GM18505 (cell line): Measurements from ENCODE around the gene USP20.
"Not testable (repeated sequence)": the region's sequence is repeated elsewhere in the genome, so short reads cannot be mapped to it uniquely, and the experiment has no call there.

Source experiments
- ATAC-seq: cut with Tn5 transposase; IDR thresholded peaks from one replicate; pipeline ENCODE4 v1.9.1; 2021; ENCODE audit not compliant: unreplicated experiment
- POLR2A ChIP-seq: IDR thresholded peaks from 4 replicates; pipeline ENCODE4 v1.6.1; 2011; ENCODE audit warnings: borderline replicate concordance; ENCODE audit not compliant: insufficient read depth, insufficient read length; ENCODE audit errors: extremely low read depth

USP20 gene

DNA sequence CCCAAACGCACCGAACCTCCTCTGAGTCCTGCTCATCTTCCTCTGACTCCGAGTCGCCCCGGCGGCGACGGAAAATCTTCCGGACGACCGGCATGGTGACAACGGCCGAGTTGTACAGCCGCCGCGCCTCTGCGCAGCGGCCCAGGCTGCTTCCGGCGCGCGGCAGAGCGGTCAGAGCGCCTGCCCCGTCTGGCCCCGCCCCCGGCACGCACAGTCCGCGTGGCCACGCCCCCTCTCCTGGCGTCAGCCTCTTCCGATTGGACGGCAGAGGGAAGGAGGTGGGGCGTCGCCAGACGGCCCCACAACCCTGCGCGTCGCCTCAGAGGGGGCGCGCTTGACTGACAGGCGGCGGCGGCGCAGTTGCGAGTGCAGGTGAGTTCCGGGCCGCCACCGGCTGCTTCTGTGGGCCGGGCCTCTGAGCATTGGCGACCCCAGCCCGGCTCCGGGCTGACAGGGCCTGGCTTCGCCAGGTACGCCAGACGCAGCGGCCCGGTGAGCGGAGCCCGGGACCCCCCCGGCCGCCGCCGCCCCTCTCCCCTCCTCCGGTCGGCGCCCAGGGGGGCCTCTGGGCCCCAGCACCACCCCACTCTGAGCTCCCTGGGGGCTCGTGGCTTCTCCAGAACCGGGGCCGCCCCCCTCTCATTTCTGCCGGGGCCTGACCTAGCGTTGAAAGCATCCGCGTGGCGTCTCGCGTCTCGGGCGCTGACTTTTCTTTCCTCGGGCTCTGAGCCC lies at the start of gene USP20, which contains the start of gene C9orf78:
Gene USP20 (plus strand): TSS at position 331 of the 732 bp plus-strand sequence. CDS start 17,098 bp downstream, outside the sequence.
Gene C9orf78 (minus strand): TSS at position 148 of the 732 bp plus-strand sequence. CDS start 54 bp downstream, at position 94.
- ATAC-seq = peak; percentile 91
- TF ChIP-seq POLR2A = peak; percentile 93

DNA sequence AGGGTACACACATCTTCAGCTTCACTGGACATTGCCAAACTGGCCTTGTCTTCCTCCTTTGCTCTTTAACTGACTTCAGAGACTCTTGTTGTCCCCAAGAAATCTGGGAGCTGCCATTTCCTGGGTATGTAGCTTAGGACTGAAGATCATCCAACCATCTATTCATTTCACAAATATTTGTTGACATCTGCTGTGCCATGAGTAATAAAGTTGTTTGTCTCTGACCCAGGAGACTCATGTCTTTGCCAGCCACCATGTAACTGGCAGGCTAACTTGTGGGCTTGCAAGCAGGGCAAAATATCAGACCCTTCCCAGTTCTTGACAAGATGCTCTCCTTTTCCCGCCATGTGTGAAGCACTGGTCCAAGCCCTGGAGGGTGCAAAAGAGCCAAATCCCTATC lies 49.4 kb upstream of the USP20 start:
- TF ChIP-seq POLR2A = no peak
- ATAC-seq = no peak

- ATAC-seq = no peak
- no peak for TF ChIP-seq POLR2A
Measured at GRCh38 chr9:129786481-129786880, 48.8 kb upstream of the USP20 start.

DNA sequence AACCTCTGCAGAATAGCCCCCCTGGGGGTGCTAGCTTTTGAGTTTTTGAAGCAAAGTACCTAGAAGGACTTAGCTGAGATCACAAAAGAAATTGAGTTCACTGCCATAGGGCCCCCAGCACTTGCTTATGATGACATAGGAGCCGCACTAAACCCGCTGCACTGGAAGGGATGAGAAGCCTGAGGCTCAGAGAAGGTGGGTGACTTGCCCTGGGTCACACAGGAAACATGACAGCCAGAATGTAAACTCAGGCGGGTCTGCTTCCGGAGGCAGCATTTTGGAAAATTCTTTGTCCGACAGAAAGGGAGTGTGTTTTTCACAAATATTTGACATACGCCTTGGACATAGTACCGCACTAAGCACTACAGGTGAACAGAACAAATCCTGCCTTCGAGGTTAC lies 40.7 kb upstream of the USP20 start:
- no peak for TF ChIP-seq POLR2A

GRCh38 chr9:129796029-129796428 lies 39.2 kb upstream of the USP20 start:
- not testable (repeated sequence) for ATAC-seq

More for the DNA sequence above, 40.7 kb upstream of the USP20 start:
- ATAC-seq = no peak

DNA sequence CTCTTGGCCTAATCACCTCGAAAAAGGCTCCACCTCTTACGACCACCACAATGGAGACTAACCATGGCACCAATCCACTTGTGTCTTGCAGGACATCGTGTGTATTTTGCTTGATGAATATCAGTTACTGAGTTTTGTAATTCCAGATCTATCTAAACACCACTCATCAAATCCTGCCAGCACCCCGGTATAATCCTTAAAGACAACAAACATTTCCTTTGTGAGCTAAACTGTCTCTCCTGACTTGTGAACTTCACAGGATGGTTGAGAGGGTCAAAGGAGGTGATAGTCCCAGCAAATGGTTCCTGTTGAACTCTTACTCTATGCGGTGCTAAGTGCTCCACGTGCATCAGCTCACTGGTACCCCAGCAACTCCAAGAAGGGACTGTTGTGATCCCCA lies 36.3 kb upstream of the USP20 start:
- no peak for TF ChIP-seq POLR2A
- ATAC-seq = no peak

- ATAC-seq = no peak
- TF ChIP-seq POLR2A = no peak
Measured at GRCh38 chr9:129801504-129801903, 33.8 kb upstream of the USP20 start.

DNA sequence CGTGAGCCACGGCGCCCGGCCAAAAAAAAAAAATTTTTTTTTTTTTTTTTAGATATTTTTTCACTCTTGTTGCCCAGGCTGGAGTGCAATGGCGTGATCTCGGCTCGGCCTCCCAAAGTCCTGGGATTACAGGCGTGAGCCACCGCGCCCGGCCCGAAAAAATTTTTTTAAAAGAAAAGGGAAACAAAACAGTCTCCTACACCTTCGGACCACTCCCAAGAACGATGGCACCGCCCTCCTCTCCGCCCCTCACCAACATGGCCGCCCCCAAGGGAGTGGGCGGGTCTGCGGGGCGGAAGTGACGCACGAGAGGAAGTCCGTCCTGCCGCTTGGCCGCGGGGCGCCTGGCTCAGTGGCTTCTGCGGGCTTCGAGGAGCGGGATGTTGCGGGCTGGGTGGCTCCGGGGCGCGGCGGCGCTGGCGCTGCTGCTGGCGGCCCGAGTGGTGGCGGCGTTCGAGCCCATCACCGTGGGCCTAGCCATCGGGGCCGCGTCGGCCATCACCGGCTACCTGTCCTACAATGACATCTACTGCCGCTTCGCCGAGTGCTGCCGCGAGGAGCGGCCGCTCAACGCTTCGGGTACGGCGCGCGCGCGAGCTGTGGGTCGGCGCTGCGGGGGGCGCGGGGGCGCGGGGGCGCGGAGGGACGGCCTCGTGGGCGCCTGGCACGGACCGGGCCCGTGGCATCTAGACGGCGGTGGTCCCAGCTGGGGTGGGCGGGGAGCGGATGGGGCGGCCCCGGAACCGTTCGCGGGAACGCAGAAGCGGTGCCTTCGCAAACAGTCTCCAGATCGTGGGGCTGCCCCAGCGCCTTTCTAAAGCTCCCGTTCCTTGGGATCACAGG lies 32.2 kb upstream of the USP20 start, which contains the start of gene TOR1B:
Gene TOR1B (plus strand): TSS at position 352 of the 843 bp plus-strand sequence. CDS start 29 bp downstream, at position 381.
- TF ChIP-seq POLR2A = peak; percentile 80
- ATAC-seq = peak; percentile 82

DNA sequence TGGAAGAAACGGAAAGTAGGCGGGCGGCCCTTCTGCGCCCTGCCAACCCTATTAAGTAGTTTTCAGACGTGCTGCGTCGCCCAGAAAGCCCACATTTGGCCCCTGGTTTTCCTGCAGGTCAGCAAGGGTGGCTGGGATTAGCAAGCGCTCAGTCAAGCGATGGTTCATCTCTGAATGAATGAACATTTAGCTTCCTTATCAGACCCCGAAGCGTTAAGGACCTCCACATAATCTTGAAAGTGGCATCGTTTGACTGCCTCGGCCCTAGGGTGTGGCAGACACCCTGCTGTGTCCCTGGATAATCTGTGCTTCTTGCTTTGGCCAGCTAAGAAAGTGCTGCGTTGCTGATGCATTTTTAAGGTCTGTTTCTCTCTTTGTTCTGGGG lies 31.6 kb upstream of the USP20 start:
- ATAC-seq = peak; percentile 2

DNA sequence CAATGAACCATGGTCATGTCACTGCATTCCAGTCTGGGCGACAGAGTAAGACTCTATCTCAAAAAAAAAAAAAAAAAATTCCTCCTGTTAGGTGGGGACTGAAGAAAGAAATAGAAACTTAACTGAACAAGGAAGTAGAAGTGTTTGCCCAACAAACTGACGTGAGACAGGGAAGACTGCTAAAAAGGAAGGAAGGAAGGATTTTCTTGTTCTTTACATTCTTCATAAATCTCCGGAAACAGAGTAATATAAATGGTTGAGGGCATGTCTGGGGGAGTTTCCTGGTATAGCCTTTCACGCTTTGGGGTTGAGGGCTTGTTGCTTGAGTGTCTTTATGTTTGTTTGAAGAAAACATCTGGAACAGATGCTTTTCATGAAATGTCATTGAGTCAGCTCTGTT lies 29.2 kb upstream of the USP20 start:
- no peak for ATAC-seq

More for the DNA sequence above, 31.6 kb upstream of the USP20 start:
- TF ChIP-seq POLR2A = no peak

GRCh38 chr9:129809346-129809745 lies 25.9 kb upstream of the USP20 start:
- no peak for TF ChIP-seq POLR2A
- ATAC-seq = no peak

More for the DNA sequence above, 29.2 kb upstream of the USP20 start:
- no peak for TF ChIP-seq POLR2A

DNA sequence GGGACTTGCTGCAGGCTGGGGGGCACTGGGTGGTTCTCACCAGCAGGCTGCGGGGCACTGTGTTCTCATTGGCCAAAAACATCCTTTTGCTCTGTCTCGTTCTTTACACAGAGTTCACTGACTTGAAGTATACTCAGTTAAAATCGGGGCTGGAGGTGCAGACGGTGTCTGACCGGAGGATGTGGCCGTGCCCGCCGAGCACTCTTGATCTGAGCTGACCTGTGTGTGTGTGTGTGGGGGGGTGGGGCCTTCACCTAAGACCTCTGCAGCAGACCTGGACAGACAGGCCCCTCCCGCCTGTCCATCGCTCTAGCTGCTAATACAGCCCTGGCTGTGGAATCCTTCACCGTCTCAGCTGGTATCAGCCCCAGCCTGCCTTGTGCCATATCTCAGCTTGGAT lies 25.1 kb upstream of the USP20 start:
- no peak for ATAC-seq
- TF ChIP-seq POLR2A = no peak

DNA sequence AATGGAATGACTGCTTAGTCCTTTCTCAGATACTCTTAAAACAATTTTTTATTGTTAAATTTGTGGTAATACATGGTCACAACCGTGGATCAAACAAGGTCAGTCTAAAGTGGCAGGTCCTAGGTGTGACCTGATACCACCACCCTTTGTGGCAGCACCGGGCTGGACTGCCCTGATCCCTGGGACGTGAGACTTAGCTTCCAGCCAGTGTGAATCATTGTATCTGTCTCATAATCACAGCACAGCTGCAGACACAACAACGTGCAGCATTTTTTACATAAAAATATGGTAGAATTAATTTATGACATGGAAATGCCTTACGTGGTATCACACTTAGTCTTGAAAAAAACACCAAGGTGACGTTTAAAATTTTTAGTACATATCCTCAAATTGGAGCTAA lies 24.5 kb upstream of the USP20 start:
- no peak for ATAC-seq
- no peak for TF ChIP-seq POLR2A

GRCh38 chr9:129811967-129812363 lies 23.3 kb upstream of the USP20 start:
- TF ChIP-seq POLR2A = no peak
- no peak for ATAC-seq
